NOMO-1 treated with DMSO at 0.1 percent for 48 hours (cell line): ENCODE data around the gene PPIL1.
"Not testable (repeated sequence)": the region's sequence is repeated elsewhere in the genome, so short reads cannot be mapped to it uniquely, and the experiment has no call there.

Experiments
- DNase-seq: peaks from one replicate; lab custom pipeline; 2025; ENCODE audit not compliant: unreplicated experiment; lab: John Stamatoyannopoulos, UW

PPIL1 gene

DNA sequence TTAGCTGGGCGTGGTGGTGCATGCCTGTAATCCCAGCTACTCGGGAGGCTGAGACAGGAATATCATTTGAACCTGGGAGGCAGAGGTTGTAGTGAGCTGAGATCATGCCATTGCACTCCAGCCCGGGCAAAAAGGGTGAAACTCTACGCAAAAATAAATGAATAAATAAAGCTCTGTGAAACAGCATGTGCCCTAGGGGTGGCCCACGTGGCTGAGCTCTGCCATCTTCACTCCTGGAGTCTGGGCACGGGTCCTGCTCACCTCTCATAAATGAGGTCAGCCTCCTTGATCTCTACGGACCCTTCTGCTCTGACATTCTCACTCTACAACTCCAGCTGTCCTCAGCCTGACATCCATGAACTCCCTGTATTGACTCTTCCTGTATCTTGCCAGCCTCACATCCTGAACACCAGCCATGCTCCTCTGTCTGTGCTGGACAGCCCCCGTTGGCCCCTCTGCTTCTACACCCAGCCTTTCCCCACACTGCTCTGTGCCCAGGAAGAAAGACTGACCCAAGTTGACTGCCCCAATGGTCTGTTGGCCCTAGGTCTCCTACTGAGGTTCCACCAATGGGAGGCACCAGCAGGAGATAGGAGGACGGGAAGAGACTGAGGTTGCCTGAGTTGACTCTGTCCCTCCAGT, 57.3 kb downstream of the PPIL1 start:
- DNase-seq, result no peak

- no peak for DNase-seq
These were observed 58.5 kb downstream of the PPIL1 start for GRCh38 chr6:36815962-36816735.

DNA sequence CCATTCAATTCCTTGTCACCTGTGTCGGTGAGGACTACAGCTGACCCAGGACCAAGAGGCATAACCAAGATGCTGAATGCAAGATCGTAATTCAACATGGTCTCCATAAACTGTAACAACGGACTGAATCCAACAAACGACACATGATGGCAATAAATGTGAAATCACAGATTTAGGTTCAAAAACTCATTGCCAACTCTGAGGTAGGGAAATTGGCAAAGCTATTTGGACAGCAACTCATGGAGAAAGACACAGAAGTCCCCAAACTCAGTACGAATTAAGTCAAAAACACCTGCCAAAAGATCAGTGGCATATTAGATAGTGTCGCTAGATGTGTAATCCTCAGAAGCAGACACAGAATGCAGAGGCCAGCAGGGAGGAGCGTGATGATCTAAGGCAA, 60.4 kb downstream of the PPIL1 start:
- DNase-seq, result no peak

GRCh38 chr6:36813526-36813925, 61.1 kb downstream of the PPIL1 start:
- no peak for DNase-seq

DNA sequence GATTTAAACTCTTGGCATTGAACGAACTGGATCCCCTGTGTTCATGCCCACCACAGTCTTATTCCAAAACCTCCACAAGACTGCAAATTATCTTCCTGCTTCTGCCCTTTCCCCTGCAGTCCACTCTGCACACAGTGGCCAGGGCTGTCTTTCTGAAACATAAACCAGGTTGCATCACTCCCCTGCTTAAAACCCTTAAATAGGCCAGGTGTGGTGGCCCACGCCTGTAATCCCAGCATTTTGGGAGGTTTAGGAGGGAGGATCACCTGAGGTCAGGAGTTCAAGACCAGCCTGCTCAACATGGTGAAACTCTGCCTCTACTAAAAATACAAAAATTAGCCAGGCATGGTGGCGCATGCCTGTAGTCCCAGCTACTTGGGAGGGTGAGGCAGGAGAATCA, 61.6 kb downstream of the PPIL1 start:
- DNase-seq, result not testable (repeated sequence)

DNA sequence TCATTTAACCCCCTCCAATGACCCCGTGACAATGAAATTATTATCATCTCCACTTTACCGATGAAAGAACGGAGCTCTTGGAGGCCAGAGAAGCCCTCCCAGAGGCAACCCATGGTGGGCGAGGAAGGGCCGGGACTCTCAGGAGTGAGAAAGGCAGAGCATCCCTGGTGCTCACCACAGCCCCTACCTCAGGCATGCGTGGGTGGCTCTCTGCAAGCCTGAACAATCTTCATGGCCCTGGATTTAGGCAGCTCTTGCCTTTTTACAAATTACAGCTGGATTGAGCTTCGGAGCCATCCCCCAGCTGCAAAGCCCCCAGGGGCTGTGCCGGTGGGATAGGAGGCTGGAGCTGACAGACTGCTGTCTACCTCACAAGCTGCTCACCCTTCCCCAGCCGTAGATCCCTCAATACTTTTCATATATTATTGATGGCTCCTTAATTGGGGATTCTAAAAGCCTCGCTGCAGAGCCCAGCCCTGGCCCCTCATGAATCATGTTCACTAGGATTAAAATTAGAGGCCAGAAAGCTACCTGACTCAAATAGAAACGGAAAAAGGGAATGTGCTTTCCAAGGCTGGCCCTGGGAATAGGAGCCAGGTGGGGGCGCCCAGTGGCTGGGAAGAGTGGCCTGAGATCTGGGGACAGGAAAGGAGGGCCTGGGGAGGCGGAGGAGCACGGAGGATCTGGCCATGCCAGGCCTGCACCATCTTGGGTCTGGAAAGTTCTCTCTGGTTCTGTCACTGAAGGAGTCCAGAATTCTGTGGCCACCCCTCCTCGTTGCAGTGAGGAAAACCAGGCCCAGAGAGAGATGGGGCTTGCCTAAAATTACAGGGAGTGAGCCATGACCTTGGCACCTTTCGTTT, 64.4 kb downstream of the PPIL1 start:
- DNase-seq, result no peak

- DNase-seq, result no peak
These were observed 65.4 kb downstream of the PPIL1 start for GRCh38 chr6:36809156-36809555.

DNA sequence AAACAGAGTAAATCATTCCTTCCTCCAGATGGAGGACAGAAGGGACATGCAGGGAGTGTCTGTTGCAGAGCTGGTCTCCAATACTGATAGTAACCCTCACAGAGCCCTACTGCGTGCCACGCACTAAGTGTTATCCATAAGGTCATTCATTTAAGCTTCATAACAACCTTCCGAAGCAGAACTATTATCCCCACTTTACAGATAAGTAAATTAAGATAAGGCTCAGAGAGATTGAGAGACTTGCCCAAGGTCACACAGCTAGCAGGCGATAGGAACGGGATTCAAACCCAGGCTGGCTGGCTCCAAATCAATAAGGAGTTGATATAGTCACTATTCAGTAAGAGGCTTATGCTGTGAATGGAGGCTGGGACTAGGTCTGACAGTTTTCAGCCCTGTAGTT, 66.0 kb downstream of the PPIL1 start:
- no peak for DNase-seq

GRCh38 chr6:36807750-36808149, 66.9 kb downstream of the PPIL1 start:
- DNase-seq, result no peak

GRCh38 chr6:36807143-36807542, 67.5 kb downstream of the PPIL1 start:
- no peak for DNase-seq

DNA sequence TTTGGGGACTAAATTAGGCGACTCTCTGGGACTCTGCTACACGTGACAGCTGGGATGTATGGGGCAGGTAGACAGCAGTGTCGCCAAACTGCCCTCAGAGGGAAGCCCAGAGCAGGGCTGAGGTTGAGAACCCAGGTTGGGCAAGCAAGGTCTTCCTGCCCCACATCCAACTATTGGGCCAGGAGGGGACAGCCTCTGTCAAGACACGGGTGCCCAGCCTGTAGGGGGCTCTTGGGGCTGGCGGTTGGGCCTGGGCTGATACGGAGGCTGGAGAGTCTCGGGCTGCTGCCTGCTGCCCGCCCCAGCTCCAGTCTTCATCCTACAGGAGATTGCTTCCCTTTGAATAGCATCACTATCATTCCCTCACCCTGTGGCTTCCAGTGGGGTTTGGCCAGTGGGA, 68.7 kb downstream of the PPIL1 start:
- DNase-seq, result no peak

DNA sequence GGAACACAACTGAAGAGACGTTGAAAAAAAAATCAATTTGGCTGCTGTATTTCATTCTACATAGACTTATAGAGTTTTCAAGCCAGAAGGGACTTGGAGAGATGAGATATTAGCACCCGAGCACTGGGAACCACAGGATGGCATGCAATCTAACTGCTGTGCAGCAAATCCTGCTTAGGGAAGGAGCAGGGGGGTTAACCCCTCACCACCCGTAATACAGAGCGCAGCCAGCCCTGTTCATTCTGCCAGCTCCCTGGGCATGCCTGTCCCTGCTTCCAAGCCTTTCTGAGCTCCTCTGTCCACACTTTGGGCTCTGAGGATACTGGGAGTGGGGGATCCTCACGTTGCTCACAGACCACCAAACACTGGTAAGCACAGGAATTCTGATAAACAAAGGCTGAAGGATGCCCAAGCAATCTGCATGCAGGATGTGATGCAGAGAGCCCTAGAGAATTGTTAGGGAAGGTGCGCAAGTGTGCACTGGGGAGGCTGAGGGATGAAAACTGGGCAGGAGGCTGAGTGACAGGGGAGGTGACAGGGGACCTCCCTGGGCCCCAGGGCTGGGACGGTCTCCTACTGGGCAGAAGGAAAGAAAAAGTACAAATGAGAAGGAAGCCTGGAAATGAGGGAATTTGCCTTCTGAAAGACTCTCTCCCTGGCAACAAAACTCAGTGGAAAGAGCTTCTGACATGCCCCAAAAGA, 69.4 kb downstream of the PPIL1 start:
- no peak for DNase-seq
